GM12865 (cell line): ENCODE measurements around the gene GDPD1.

Experiments
- DNase-seq: peaks from one replicate; pipeline ENCODE4 v3.0.0; 2010; ENCODE audit warnings: low read depth
- H3K4me3 ChIP-seq: 2 replicates; pipeline ENCODE4 v1.5.1; 2011; ENCODE audit warnings: mild to moderate bottlenecking, low read depth, low read length, control low read depth
- TF ChIP-seq, protein P1 (sequence below): IDR thresholded peaks from 2 replicates; pipeline ENCODE4 v1.5.1; 2011; ENCODE audit warnings: low read length, control low read depth, low read depth, inconsistent platforms; ENCODE audit not compliant: insufficient read depth; ENCODE audit errors: missing control alignments

The GDPD1 gene

DNA sequence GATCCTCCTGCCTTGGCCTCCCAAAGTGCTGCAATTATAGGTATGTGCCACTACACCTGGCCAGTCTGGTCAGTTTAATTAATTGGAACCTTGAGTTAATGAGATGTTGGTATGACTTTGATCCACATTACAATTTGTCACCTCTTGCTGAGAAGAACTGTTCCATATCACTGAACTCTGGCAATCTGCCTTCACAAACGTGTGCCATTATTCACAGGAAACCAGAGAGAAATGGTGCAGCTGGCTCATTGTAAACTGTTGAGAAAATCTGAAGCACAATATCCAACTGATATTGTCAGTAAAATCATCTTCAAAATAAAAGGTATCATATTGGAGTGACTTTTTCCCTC is 71.8 kb downstream of the GDPD1 start:
- H3K4me3 ChIP-seq = no peak overlapping the region
- TF ChIP-seq, protein P1, sequence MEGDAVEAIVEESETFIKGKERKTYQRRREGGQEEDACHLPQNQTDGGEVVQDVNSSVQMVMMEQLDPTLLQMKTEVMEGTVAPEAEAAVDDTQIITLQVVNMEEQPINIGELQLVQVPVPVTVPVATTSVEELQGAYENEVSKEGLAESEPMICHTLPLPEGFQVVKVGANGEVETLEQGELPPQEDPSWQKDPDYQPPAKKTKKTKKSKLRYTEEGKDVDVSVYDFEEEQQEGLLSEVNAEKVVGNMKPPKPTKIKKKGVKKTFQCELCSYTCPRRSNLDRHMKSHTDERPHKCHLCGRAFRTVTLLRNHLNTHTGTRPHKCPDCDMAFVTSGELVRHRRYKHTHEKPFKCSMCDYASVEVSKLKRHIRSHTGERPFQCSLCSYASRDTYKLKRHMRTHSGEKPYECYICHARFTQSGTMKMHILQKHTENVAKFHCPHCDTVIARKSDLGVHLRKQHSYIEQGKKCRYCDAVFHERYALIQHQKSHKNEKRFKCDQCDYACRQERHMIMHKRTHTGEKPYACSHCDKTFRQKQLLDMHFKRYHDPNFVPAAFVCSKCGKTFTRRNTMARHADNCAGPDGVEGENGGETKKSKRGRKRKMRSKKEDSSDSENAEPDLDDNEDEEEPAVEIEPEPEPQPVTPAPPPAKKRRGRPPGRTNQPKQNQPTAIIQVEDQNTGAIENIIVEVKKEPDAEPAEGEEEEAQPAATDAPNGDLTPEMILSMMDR = no peak
- no peak for DNase-seq

DNA sequence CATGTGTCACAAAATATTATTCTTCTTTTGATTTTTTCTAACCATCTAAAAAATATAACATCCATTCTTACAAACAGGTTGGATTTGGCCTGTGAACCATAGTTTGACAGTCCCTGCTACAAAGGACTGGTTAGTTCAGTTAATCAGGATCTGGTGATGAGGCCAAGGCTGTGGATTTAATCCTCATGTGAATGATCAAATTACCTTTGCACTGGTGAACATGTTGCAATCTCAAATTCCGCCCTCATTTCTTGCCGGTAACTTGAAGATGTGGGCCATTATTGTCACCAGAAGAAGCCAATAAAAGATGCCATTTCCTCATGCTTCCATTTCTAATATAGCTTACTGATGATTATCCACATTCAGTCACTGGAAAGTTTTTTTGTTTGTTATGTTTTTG is 75.9 kb downstream of the GDPD1 start:
- DNase-seq = no peak
- H3K4me3 ChIP-seq = no peak overlapping the region
- TF ChIP-seq, protein P1 = no peak

DNA sequence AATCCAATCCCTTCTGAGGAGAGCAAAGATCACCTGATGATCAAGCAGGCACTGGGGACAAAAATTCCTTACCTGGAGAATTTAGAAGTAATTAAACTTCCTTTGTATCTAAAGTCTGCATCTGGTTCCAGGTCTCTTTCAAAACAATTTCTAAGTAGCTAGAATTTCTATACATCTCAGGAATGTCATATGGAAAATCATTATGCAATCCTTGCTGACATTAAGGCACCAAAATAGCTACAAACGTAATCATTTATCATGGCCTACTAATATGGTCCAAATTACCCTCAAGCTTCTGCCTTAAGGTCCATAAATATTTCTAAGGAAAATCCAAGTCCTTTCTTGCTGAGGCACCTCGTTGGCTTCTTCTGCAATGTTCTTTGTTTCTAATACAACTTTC is 78.2 kb downstream of the GDPD1 start:
- no peak overlapping the region for H3K4me3 ChIP-seq
- no peak for DNase-seq
- TF ChIP-seq, protein P1 = no peak

DNA sequence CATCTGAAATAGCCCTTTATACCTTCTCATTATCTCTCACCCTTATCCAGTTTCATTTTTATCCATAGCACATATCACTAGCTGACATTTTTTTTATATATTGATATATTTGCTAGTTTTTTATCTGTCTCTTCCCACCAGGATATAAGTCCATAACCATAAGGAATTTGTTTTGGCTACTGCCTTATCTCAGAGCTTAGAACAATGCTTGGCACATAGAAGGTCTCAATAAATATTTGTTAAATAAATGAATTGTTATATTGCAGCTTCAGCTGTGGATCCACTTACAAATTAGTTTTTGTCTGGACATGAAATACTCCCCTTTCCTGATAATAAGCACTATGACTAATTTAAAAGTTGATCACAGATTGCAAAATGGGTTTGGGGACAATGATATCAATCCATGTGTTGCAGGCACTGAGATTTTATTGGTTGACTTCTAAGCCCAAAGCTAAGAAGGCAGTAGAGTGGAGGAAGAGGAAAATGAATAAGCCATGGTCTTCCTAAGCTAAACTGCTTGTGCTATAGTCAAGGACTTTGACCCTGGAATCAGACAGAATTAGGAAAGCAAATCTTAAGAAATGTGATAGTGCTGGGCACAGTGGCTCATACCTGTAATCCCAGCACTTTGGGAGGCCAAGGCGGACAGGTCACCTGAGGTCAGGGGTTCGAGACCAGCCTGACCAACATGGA is 79.2 kb downstream of the GDPD1 start:
- TF ChIP-seq, protein P1 = no peak
- H3K4me3 ChIP-seq = no peak overlapping the region
- DNase-seq = no peak

DNA sequence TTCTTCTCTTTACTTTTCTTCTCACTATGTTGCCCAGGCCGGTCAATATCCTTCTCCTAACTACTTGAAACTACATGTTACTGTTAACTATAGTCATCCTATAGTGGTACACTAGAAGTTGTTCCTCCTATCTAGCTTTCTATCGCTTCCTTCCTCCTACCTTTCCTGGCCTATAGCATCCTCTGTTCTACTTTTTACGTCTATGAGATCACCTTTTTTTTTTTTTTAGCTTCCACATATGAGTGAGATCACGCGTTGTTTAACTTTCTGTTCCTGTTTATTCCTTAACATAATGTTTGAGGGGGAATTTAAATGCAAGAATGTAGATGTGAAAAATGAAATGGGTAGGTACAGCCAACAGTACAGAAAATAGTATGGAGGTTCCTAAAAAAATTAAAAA is 80.6 kb downstream of the GDPD1 start:
- DNase-seq = no peak
- TF ChIP-seq, protein P1 = no peak
- no peak overlapping the region for H3K4me3 ChIP-seq

DNA sequence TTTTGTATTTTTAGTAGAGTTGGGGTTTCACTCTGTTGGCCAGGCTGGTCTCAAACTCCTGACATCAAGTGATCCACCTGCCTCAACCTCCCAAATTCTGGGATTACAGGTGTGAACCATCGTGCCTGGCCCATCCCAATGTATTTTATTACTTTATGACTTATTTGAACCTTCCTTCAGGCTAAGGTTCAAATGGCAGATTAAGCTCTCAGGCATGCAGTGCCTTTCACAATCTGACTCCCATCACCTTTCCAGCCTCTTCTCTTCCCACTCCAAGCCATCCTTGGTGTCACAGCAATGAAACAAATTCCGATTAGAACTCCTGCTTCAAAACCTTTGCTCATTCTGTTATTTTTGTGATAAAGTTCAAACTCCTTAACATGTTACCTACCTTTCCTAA is 84.5 kb downstream of the GDPD1 start:
- TF ChIP-seq, protein P1 = no peak

DNA sequence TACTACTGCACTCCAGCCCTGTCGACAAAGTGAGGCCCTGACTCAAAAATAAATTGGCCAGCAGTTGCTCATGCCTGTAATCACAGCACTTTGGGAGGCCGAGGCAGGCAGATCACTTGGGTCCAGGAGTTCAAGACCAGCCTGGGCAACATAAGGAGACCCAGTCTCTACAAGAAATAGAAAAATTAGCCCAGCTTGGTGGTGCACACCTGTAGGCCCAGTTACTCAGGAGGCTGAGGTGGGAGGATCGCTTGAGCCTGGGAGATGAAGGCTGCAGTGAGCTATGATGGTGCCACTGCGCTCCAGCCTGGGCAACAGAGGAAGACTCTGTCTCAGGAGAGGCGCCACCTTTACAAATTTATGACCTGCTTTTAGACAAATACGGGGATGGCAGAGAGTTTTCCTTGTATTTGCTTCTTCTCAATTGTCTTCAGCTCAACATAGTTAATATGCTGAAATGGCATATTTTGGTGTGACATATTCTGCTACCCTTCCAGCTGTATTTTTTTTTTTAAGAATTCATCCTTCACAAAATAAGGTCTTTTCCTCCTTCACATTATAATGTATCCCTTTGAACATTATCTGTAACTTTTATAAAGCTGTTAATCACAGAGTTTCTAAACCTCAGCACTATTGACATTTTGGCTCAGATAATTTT is 90.1 kb downstream of the GDPD1 start:
- no peak for DNase-seq
- TF ChIP-seq, protein P1 = no peak
- H3K4me3 ChIP-seq = no peak overlapping the region

More for the DNA sequence above, 84.5 kb downstream of the GDPD1 start:
- H3K4me3 ChIP-seq = no peak overlapping the region
- DNase-seq = no peak
